ENCODE measurements around the gene MYCN. TPM values are rescaled to one million over a fixed set of nuclear protein-coding genes. Genes with fewer than 3 reads are reported as not detected.

Gene MYCN
- total RNA-seq, 2 donors from 2014 or later = not detected

DNA sequence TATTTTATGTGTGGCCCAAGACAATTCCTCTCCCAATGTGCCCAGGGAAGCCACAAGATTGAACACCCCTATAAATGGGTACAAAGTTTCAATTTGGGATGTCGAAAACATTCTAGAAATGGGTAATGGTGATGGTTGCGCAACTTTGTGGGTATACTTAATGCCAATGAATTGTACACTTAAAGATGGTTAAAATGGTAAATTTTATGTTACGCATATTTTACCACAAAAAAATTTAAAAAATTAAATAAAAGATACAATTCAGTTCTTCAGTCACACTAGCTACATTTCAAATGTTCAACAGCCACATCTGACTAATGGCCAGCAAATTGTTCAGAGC is 34.9 kb downstream of the MYCN start:
- no peak for DNase-seq (ENCODE audit: low spot score in 2 of 2)
- no peak for ATAC-seq
- Mint-ChIP-seq H3K36me3 (peaks cover 5 to 6% of the 10 kb centered on the region in 2 donors), H3K27ac (no peak overlapping the region), H3K9me3 (peaks cover 0 to 3% of the 10 kb centered on the region in 2 donors)

DNA sequence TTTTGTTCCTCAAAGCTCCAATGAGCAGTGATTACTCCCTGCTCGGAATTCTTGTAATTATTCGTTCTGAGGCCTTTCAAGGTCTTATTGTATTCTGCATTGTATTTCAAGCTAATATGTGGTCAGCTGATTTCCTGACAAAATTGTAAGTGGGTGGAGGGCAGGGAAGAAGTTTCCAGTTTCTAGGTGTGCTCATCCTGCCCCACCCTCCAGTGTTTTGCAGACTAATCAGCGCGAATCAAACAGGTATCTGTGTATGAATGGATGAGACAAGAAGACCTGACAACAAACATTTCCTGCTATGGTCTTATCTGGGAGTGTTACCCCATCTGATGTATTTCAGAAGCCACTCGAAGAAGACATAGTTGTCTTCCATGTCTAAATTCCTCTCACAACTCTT is 35.3 kb downstream of the MYCN start:
- no peak for DNase-seq (ENCODE audit: low spot score in 2 of 2)
- no peak overlapping the region for H3K27ac Mint-ChIP-seq
- H3K36me3 Mint-ChIP-seq = peaks cover 2% of the 10 kb centered on the region in 2 donors
- no peak for ATAC-seq
- peaks cover 0 to 1% of the 10 kb centered on the region in 2 donors for H3K9me3 Mint-ChIP-seq

- H3K27ac Mint-ChIP-seq = no peak overlapping the region
- ATAC-seq (no peak), DNase-seq (ENCODE audit: low spot score in 2 of 2) (no peak)
- H3K9me3 Mint-ChIP-seq = no peaks in the 10 kb centered on the region
- H3K36me3 Mint-ChIP-seq = no peaks in the 10 kb centered on the region
These were observed 36.0 kb downstream of the MYCN start for GRCh38 chr2:15976354-15976753.

- Mint-ChIP-seq H3K27ac (no peak overlapping the region), H3K36me3 (no peaks in the 10 kb centered on the region), H3K9me3 (no peaks in the 10 kb centered on the region)
- DNase-seq (ENCODE audit: low spot score in 2 of 2) = no peak
- ATAC-seq = no peak
These were observed 38.9 kb downstream of the MYCN start for GRCh38 chr2:15979051-15979758.

DNA sequence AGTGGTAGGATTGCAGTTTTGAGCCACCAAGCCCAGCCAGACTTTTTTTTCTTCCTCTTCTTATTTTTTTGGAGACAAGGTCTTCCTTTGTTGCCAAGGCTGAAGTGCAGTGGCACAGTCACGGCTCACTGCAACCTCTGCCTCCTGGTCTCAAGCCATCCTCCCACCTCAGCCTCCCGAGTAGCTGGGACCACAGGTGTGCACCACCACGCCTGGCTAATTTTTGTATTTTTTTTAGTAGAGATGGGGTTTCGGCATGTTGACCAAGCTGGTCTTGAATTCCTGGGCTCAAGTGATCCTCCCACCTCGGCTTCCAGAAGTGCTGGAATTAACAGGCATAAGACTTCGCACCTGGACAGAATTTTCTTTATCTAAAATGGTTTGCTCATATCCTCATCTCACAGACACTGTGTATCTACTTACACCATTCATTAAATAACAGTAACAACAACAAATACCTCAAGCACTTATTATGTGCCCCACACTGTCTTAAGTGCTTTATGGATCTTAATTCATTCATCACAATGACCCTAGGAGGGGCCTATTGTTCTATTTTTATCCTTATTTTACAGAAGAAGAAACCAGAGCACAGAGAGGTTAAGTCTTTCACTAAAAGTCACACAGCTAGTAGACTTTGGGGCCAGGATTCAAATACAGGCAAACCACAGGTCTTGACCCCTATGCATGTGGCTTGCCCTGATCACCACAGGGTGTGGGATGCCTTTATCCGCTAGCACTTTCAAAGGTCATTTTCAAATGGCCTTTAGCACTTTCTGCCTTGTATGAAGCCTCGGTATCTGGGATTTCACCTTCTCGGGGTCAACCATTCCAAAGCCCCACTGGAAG is 39.6 kb downstream of the MYCN start:
- no peak for DNase-seq (ENCODE audit: low spot score in 2 of 2)
- ATAC-seq = no peak
- no peaks in the 10 kb centered on the region for H3K9me3 Mint-ChIP-seq
- no peaks in the 10 kb centered on the region for H3K36me3 Mint-ChIP-seq
- no peak overlapping the region for H3K27ac Mint-ChIP-seq

GRCh38 chr2:15980605-15981098 is 40.3 kb downstream of the MYCN start:
- DNase-seq (ENCODE audit: low spot score in 2 of 2) = no peak
- Mint-ChIP-seq H3K9me3 (no peaks in the 10 kb centered on the region), H3K27ac (no peak overlapping the region), H3K36me3 (no peaks in the 10 kb centered on the region)
- ATAC-seq = no peak

DNA sequence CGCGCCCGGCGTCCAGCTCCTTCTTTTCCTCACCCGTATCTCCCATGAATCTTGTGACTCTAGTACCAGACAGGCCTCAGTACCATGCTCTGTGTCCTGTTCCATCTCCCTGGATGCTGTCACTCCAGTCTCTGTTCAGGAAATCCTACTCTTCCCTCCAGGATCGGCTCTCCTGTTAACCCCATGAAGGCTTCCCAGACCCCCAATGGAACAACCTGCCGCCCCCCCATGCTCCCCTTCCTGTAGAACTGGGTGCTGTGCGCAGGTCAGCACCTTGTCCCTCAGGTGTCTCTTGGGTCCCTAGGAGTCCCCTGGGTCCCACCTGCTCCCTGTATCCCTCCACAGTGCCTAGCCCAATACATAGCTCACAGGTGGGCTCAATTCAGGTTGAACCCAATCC is 41.3 kb downstream of the MYCN start:
- no peaks in the 10 kb centered on the region for H3K9me3 Mint-ChIP-seq
- DNase-seq (ENCODE audit: low spot score in 2 of 2) (no peak), ATAC-seq (no peak)
- H3K27ac Mint-ChIP-seq = no peak overlapping the region
- no peaks in the 10 kb centered on the region for H3K36me3 Mint-ChIP-seq

- no peaks in the 10 kb centered on the region for H3K9me3 Mint-ChIP-seq
- no peak for ATAC-seq
- DNase-seq (ENCODE audit: low spot score in 2 of 2) = no peak
- H3K36me3 Mint-ChIP-seq = no peaks in the 10 kb centered on the region
- no peak overlapping the region for H3K27ac Mint-ChIP-seq
These were observed 42.1 kb downstream of the MYCN start for GRCh38 chr2:15982285-15983044.

GRCh38 chr2:15983496-15983895 is 43.1 kb downstream of the MYCN start:
- Mint-ChIP-seq H3K27ac (no peak overlapping the region), H3K36me3 (no peaks in the 10 kb centered on the region), H3K9me3 (no peaks in the 10 kb centered on the region)
- ATAC-seq (no peak), DNase-seq (ENCODE audit: low spot score in 2 of 2) (no peak)

GRCh38 chr2:15984368-15985255 is 44.3 kb downstream of the MYCN start:
- DNase-seq (ENCODE audit: low spot score in 2 of 2) = no peak
- H3K36me3 Mint-ChIP-seq = no peaks in the 10 kb centered on the region
- H3K9me3 Mint-ChIP-seq = no peaks in the 10 kb centered on the region
- no peak overlapping the region for H3K27ac Mint-ChIP-seq
- ATAC-seq = no peak

- Mint-ChIP-seq H3K9me3 (no peaks in the 10 kb centered on the region), H3K27ac (no peak overlapping the region), H3K36me3 (no peaks in the 10 kb centered on the region)
- ATAC-seq (no peak), DNase-seq (ENCODE audit: low spot score in 2 of 2) (no peak)
These were observed 45.2 kb downstream of the MYCN start for GRCh38 chr2:15985531-15985930.

DNA sequence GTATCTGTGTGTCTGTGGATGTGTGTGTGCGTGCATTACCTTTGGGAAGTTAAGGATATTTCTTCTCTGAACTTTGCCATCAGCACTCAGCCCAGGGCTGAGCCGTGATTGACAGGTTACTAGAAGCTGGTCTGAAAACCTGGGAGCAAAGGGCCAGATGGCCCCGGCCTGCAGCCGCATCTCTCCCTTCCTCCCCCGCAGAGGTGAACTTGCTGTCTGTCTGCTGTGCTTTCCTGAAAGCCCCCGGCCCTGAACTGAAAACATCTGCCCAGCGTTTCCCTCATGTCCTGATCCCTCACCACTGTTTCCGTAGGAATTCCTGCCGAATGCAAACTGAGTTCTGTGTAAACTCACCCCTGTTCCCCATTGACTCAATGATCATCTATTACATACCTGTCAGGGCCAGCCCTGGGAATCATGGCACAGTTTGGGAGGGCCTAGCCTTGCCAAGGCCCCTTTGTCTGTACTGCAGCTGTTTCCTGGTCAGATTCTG is 45.8 kb downstream of the MYCN start:
- Mint-ChIP-seq H3K9me3 (no peaks in the 10 kb centered on the region), H3K36me3 (no peaks in the 10 kb centered on the region), H3K27ac (no peak overlapping the region)
- DNase-seq (ENCODE audit: low spot score in 2 of 2) (no peak), ATAC-seq (no peak)

DNA sequence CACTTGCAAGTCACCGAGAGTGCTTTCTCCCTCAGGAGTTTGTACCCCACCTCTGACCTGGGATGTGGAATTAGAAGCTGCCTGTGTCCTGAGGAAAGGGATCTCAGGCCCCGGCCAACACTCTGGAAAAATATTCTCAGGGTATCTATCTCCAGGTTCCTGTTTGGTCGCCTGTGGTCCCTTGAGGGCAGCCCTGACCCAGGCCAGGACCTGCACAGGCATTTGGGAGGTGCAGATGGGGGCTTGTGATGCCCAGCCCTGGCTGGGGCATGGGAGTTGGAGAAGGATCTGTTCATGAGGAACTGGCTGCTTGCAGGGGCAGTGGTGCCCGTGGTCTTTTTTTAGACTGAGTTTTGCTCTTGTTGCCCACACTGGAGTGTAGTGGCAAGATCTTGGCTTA is 46.3 kb downstream of the MYCN start:
- no peaks in the 10 kb centered on the region for H3K36me3 Mint-ChIP-seq
- H3K27ac Mint-ChIP-seq = no peak overlapping the region
- no peak for ATAC-seq

GRCh38 chr2:15988733-15989132 is 48.4 kb downstream of the MYCN start:
- no peak for ATAC-seq
- no peaks in the 10 kb centered on the region for H3K36me3 Mint-ChIP-seq
- no peaks in the 10 kb centered on the region for H3K9me3 Mint-ChIP-seq
- no peak overlapping the region for H3K27ac Mint-ChIP-seq
- no peak for DNase-seq (ENCODE audit: low spot score in 2 of 2)

More for the DNA sequence above, 46.3 kb downstream of the MYCN start:
- DNase-seq (ENCODE audit: low spot score in 2 of 2) = no peak
- no peaks in the 10 kb centered on the region for H3K9me3 Mint-ChIP-seq

DNA sequence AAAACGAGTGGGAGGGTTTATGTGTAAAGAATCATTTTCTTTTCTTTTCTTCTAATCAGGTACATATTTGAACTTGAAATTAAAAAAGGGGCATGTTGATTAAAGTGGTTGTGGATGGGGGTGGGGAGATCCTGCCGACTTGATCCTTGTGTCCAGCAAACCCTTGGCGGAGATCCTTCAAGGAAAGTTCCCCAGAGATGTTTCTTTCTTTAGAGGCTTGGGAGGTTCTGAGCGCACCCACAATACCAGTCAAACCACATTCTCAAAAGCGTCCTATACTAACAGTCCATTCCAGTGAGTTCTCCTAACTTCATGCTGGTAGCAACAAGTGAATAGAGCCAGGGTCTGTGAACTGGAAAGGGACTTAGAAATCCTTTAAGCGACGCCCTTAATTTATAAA is 49.2 kb downstream of the MYCN start:
- no peak for DNase-seq (ENCODE audit: low spot score in 2 of 2)

More for the DNA sequence above, 49.2 kb downstream of the MYCN start:
- Mint-ChIP-seq H3K27ac (no peak overlapping the region), H3K36me3 (no peaks in the 10 kb centered on the region), H3K9me3 (no peaks in the 10 kb centered on the region)
- ATAC-seq = no peak
